MCF 10A (cell line): ENCODE results near the gene UNC13C. TPM values are rescaled to one million over a fixed set of nuclear protein-coding genes. Genes with fewer than 3 reads are reported as not detected.

Source experiments
- BruUV-seq: library from RNA; stranded (reverse); fragments of 400-500 nt; replicated peaks from 2 replicates; lab custom pipeline; 2021; lab: Mats Ljungman, UMichigan
- CTCF ChIA-PET: fragments of 300-600 bp; sonication (Branson Sonifier 250); formaldehyde crosslinking; extraction: SDS; loops from one replicate; lab custom pipeline; 2021; ENCODE audit warnings: antibody characterized with exemption, inconsistent platforms; lab: Yijun Ruan, JAX
- POLR2A ChIA-PET: fragments of 300-600, 350-650 bp; sonication (Branson Sonifier 250); formaldehyde crosslinking; extraction: SDS; loops from one replicate; lab custom pipeline; 2020; ENCODE audit warnings: antibody characterized with exemption, inconsistent platforms; lab: Yijun Ruan, JAX
- DNase-seq: peaks from one replicate; pipeline ENCODE4 v3.0.0-alpha.2; 2018; ENCODE audit not compliant: unreplicated experiment
- H3K27ac Mint-ChIP-seq: one replicate; pipeline ENCODE4 v1.8.0; 2022; ENCODE audit warnings: mild to moderate bottlenecking, low read depth, mixed read lengths; ENCODE audit not compliant: unreplicated experiment
- H3K27me3 Mint-ChIP-seq: one replicate; pipeline ENCODE4 v1.8.0; 2022; ENCODE audit warnings: mixed read lengths; ENCODE audit not compliant: insufficient read depth, unreplicated experiment
- H3K36me3 Mint-ChIP-seq: one replicate; pipeline ENCODE4 v1.8.0; 2022; ENCODE audit warnings: mild to moderate bottlenecking, moderate library complexity, mixed read lengths; ENCODE audit not compliant: insufficient read depth, unreplicated experiment
- H3K4me1 Mint-ChIP-seq: one replicate; pipeline ENCODE4 v1.8.0; 2022; ENCODE audit warnings: mixed read lengths; ENCODE audit not compliant: insufficient read depth, unreplicated experiment
- H3K4me3 Mint-ChIP-seq: one replicate; pipeline ENCODE4 v1.8.0; 2022; ENCODE audit warnings: mild to moderate bottlenecking, moderate library complexity, mixed read lengths; ENCODE audit not compliant: unreplicated experiment
- H3K9me3 Mint-ChIP-seq: one replicate; pipeline ENCODE4 v1.8.0; 2022; ENCODE audit warnings: mixed read lengths; ENCODE audit not compliant: unreplicated experiment
- CTCF ChIP-seq: fragments of 200-600 bp; IDR thresholded peaks from one replicate; pipeline ENCODE4 v1.8.0; 2022; ENCODE audit warnings: antibody characterized with exemption, mild to moderate bottlenecking; ENCODE audit not compliant: unreplicated experiment
- intact Hi-C: fragments of 100-400 bp; cut with micrococcal nuclease; formaldehyde crosslinking; loops from 2 replicates; pipeline ENCODE4 v1.14.1; 2022
- total RNA-seq: library from RNA; stranded (reverse); gene quantifications from 2 replicates; pipeline ENCODE4 v1.2.3, GENCODE V29; 2022

UNC13C gene
- total RNA-seq, 1 experiment from 2014 or later = not detected

- H3K4me1 Mint-ChIP-seq = no peaks in the 10 kb centered on the region
- CTCF ChIA-PET = interaction anchor here (0.6 to 0.7 kb wide), 2 partner anchors 229 to 1130 kb away, joined by 3 read pairs; no protein-coding TSS in a partner anchor
- BruUV-seq = no TSS peak
- no peaks in the 10 kb centered on the region for H3K36me3 Mint-ChIP-seq
- peaks cover 40% of the 10 kb centered on the region for H3K27me3 Mint-ChIP-seq
- no peak overlapping the region for H3K4me3 Mint-ChIP-seq
- no peak for DNase-seq
- H3K27ac Mint-ChIP-seq = no peak overlapping the region
- peaks cover 15% of the 10 kb centered on the region for H3K9me3 Mint-ChIP-seq
- intact Hi-C loops = no loop called here
- no peak for TF ChIP-seq CTCF
- POLR2A ChIA-PET = no interaction called here
Measured at GRCh38 chr15:54582863-54583643, 604.8 kb downstream of the UNC13C start.

- no peak for TF ChIP-seq CTCF
- DNase-seq = no peak
- Mint-ChIP-seq H3K27me3 (peaks cover 24% of the 10 kb centered on the region), H3K36me3 (no peaks in the 10 kb centered on the region), H3K4me3 (no peak overlapping the region), H3K4me1 (no peaks in the 10 kb centered on the region), H3K27ac (no peak overlapping the region), H3K9me3 (peaks cover 15% of the 10 kb centered on the region)
- BruUV-seq = no TSS peak
- ChIA-PET CTCF (no interaction called here), POLR2A (no interaction called here)
- intact Hi-C loops = no loop called here
Measured at GRCh38 chr15:54585063-54585462, 606.8 kb downstream of the UNC13C start.

- CTCF ChIA-PET = no interaction called here
- no peak for TF ChIP-seq CTCF
- POLR2A ChIA-PET = no interaction called here
- no TSS peak for BruUV-seq
- peaks cover 14% of the 10 kb centered on the region for H3K9me3 Mint-ChIP-seq
- intact Hi-C loops = no loop called here
- no peaks in the 10 kb centered on the region for H3K36me3 Mint-ChIP-seq
- no peaks in the 10 kb centered on the region for H3K27me3 Mint-ChIP-seq
- H3K27ac Mint-ChIP-seq = no peak overlapping the region
- DNase-seq = no peak
- H3K4me3 Mint-ChIP-seq = no peak overlapping the region
- no peaks in the 10 kb centered on the region for H3K4me1 Mint-ChIP-seq
Measured at GRCh38 chr15:54594115-54594514, 615.9 kb downstream of the UNC13C start.

GRCh38 chr15:54599386-54599785 is 621.1 kb downstream of the UNC13C start:
- no peaks in the 10 kb centered on the region for H3K4me1 Mint-ChIP-seq
- H3K9me3 Mint-ChIP-seq = peaks cover 6% of the 10 kb centered on the region
- peaks cover 13% of the 10 kb centered on the region for H3K27me3 Mint-ChIP-seq
- no TSS peak for BruUV-seq
- intact Hi-C loops = no loop called here
- H3K27ac Mint-ChIP-seq = no peak overlapping the region
- POLR2A ChIA-PET = no interaction called here
- no peak for TF ChIP-seq CTCF
- DNase-seq = no peak
- H3K4me3 Mint-ChIP-seq = no peak overlapping the region
- H3K36me3 Mint-ChIP-seq = no peaks in the 10 kb centered on the region
- CTCF ChIA-PET = no interaction called here
